Measurements from ENCODE around the gene DEFB121.
"Not testable (repeated sequence)": the region's sequence is repeated elsewhere in the genome, so short reads cannot be mapped to it uniquely, and the experiment has no call there.

- TF ChIP-seq, protein P1, sequence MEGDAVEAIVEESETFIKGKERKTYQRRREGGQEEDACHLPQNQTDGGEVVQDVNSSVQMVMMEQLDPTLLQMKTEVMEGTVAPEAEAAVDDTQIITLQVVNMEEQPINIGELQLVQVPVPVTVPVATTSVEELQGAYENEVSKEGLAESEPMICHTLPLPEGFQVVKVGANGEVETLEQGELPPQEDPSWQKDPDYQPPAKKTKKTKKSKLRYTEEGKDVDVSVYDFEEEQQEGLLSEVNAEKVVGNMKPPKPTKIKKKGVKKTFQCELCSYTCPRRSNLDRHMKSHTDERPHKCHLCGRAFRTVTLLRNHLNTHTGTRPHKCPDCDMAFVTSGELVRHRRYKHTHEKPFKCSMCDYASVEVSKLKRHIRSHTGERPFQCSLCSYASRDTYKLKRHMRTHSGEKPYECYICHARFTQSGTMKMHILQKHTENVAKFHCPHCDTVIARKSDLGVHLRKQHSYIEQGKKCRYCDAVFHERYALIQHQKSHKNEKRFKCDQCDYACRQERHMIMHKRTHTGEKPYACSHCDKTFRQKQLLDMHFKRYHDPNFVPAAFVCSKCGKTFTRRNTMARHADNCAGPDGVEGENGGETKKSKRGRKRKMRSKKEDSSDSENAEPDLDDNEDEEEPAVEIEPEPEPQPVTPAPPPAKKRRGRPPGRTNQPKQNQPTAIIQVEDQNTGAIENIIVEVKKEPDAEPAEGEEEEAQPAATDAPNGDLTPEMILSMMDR (IDR thresholded peaks at IDR 0.05) = not testable (repeated sequence)
- TF ChIP-seq EP300 (IDR thresholded peaks at IDR 0.05; ENCODE audit: low read depth); POLR2AphosphoS5 (IDR thresholded peaks at IDR 0.05): not testable (repeated sequence)
Observed at GRCh38 chr20:31427576-31427975, 21.6 kb upstream of the DEFB121 start.

All from transverse colon (tissue), 4 donors.